PFSK-1 (cell line): ENCODE results near the gene PBX3.

Experiments used
- FOXP2 ChIP-seq: optimal IDR thresholded peaks from 2 replicates; pipeline ENCODE3; 2011; ENCODE audit warnings: borderline replicate concordance, control low read depth, inconsistent platforms; ENCODE audit not compliant: insufficient read depth; ENCODE audit errors: extremely low read length, extremely low read depth
- POLR2AphosphoS5 ChIP-seq: IDR thresholded peaks from 2 replicates; pipeline ENCODE4 v1.6.1; 2012; ENCODE audit warnings: low read depth, mild to moderate bottlenecking, control low read depth, low read length, moderate library complexity
- REST ChIP-seq, 2 experiments: IDR thresholded peaks; 2 replicates each; pipeline versions ENCODE4 v1.6.1 to v1.8.0; 2011 to 2012; ENCODE audit warnings: low read depth in 2 of 2, low read length in 2 of 2, control low read depth in 1 of 2, inconsistent platforms in 1 of 2, mild to moderate bottlenecking in 1 of 2, moderate library complexity in 1 of 2; ENCODE audit not compliant: insufficient read depth in 1 of 2
- SIN3A ChIP-seq: IDR thresholded peaks from 2 replicates; pipeline ENCODE4 v1.6.1; 2012; ENCODE audit warnings: mild to moderate bottlenecking, low read length, moderate library complexity, borderline replicate concordance; ENCODE audit not compliant: insufficient read depth
- TAF1 ChIP-seq: IDR thresholded peaks from 2 replicates; pipeline ENCODE4 v1.6.1; 2012; ENCODE audit warnings: low read length, control low read depth, borderline replicate concordance; ENCODE audit not compliant: insufficient read depth

The PBX3 gene

DNA sequence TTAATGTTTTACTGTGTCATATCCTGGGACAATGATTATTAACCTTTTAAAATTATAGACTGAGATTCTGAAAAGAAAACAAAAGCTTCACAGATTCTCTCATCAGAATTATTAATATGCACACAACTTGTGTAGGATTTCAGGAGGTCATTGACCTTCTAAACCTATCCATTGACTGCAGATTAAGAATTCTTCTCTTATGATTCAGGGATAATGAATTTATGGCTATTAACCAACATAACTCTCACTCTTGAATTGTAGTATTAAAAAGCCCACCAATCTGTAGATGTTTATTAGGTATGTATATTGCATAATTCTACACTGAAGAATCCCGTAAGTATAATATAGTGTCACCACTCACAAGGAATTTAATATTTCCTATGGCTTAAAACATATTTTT, 179.8 kb downstream of the PBX3 start:
- no peak for TF ChIP-seq FOXP2

DNA sequence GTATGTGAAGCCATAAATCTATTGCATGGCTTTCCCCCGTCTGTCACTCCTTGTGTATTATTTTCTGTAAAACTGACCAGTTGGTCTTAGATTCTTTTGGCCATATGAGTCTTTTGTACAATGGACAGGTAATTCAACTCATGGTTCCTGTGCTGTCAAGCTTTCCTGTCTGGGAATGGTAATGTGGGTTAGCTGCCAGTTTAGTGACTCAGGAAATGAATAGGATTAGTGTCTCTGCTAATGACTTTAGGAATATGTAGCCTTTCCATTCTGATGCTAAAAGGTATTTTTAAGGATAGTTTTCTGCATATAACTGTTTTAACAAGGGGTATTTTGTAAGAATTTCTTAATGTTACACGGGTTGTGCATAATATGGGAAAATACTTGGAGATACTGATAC, 182.7 kb downstream of the PBX3 start:
- no peak for TF ChIP-seq FOXP2
- no peak for TF ChIP-seq REST (IDR thresholded peaks at IDR 0.05; ENCODE audit: insufficient read depth in 1 of 2, low read depth in 2 of 2, low read length in 2 of 2)
- no peak for TF ChIP-seq TAF1
- no peak for TF ChIP-seq POLR2AphosphoS5
- TF ChIP-seq SIN3A, result no peak

- no peak for TF ChIP-seq TAF1
- TF ChIP-seq FOXP2, result no peak
- TF ChIP-seq REST (IDR thresholded peaks at IDR 0.05; ENCODE audit: insufficient read depth in 1 of 2, low read depth in 2 of 2, low read length in 2 of 2), result no peak
- TF ChIP-seq SIN3A, result no peak
- no peak for TF ChIP-seq POLR2AphosphoS5
These were observed 184.0 kb downstream of the PBX3 start for GRCh38 chr9:125931211-125931610.

DNA sequence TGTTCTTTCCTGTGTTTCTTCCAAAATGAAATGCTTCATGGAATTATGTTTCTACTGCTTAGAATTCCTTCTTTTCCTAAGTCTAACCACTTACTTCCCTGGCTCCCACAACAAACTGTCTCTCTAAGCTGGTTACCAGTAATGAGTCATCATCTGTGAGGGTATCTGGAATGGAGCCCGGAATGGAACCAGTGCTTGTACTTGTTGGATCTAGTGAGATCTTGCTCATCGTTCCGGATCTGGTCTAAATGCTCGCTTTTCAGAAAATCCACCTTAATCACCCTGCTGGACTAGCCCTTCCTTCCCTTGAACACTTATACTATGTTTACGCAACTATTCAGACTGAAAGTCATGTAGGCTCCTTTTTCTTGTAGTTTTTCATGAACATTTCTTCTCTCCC, 184.8 kb downstream of the PBX3 start:
- TF ChIP-seq POLR2AphosphoS5 (no peak), REST (IDR thresholded peaks at IDR 0.05; ENCODE audit: insufficient read depth in 1 of 2, low read depth in 2 of 2, low read length in 2 of 2) (no peak), TAF1 (peak; percentile 56; the same call in 1 of the 2 replicates), FOXP2 (no peak)

GRCh38 chr9:125932746-125933455, 185.7 kb downstream of the PBX3 start:
- TF ChIP-seq TAF1 (no peak), SIN3A (no peak), POLR2AphosphoS5 (no peak), REST (IDR thresholded peaks at IDR 0.05; ENCODE audit: insufficient read depth in 1 of 2, low read depth in 2 of 2, low read length in 2 of 2) (no peak), FOXP2 (no peak)
